VCaP (cell line): ENCODE results near the gene CHI3L1.

Source experiments
- H3K27ac ChIP-seq: fragments of 450-650 bp; 2 replicates; pipeline ENCODE4 v1.5.1; 2017
- CTCF ChIP-seq: fragments of 450-650 bp; conservative IDR thresholded peaks from 2 replicates; pipeline ENCODE4 v1.5.1; 2017; ENCODE audit warnings: mild to moderate bottlenecking, moderate library complexity

The CHI3L1 gene

DNA sequence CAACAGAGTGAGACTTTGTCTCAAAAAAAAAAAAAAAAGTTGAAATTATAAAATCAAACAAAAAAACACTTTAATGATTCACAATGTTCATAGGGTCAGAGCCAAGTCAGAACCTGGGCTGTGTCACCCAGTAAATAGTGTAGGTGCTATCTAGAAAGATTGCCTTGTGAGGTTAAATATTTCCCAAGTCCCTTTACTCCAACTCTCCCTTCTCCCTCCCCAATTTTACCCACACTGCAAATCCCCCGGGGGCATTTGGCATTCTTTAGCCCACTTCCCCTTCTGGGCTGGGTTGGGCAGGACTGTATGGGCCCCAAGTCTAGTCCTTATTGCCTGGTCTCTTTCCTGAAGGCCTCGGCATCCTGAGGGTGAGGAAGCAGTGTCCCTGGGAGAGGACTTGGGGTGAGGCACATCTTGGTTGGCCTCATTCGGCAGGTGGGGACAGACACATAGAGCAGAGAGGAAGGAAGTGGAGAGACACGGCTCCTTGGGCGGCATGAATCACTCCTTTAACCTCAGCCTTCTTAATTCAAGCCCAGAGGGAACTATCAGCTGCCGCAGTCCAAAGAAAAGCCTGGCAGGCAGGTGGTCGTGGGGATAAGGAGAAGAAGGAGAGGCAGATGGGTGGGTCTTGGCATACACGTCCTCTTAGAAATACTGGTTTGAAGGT, 50.7 kb downstream of the CHI3L1 start:
- no peak for TF ChIP-seq CTCF
- H3K27ac ChIP-seq = no peak overlapping the region

- no peak for TF ChIP-seq CTCF
- no peak overlapping the region for H3K27ac ChIP-seq
Observed at GRCh38 chr1:203133970-203134725, 52.4 kb downstream of the CHI3L1 start.

DNA sequence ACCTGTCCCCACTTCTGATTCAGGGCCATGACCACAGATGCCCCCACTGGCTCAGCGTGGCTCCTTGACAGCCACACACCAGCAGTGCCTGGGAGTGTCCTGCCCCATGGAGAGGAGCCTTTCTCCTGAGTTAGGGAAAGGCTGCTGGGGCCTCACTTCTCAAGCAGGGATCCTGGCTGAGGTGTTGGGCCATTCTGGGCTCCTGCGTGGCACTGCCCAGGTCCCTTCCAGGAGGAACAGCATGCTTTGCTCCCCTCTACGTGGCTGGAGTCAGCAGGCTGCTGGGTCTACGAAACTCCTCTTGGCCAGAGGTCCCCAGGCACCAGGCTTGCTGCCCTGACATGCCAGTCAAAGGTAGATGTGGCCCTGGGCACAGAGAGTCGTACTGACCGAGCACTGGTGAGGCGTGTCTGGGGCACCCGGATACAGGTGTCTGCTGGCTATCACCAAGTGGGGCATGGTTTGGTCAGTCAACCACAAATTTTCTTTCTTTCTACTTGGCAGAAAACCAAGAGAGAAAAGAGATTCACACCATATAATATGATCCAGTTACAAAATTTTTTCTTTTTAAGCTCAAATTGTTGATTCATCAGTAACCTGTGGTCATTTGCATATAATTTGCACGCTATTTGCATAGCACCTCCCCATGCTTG, 54.8 kb downstream of the CHI3L1 start:
- no peak for TF ChIP-seq CTCF
- H3K27ac ChIP-seq = no peak overlapping the region

DNA sequence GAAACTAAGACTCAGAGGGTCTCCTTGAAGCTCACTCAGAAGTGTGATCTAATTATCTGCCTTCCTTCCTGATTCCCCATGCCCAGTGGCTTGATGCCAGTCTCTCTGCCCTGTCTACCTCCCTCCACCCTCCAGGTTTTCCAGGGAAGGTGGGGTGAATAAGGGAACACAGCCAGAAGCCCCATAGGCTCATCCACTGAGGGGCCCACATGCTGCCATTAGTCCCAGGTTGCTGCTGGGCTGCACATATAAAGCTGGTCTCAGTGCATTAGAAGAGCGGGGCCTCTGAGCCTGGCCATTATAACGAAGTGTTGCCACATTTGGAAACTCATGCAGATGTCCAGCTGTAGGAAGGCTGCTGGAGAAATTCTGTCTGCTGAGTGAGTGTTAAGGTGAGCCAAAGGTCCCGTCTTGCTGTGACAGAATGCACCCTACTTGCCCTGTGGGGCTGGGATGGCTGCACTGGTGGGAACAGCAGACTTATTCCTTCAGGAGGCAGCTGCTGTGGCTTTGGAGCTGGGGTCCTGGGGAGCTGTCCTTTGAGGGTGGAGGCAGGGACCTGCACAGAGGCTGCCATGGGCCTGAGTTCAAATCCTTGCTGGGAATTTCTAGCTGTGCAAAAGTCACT, 56.0 kb downstream of the CHI3L1 start:
- H3K27ac ChIP-seq = no peak overlapping the region
- TF ChIP-seq CTCF = no peak

- no peak overlapping the region for H3K27ac ChIP-seq
- no peak for TF ChIP-seq CTCF
Observed at GRCh38 chr1:203129501-203130231, 56.8 kb downstream of the CHI3L1 start.
